ENCODE data around the gene ZMIZ2. TPM values are rescaled to one million over a fixed set of nuclear protein-coding genes. Genes with fewer than 3 reads are reported as not detected.

ZMIZ2 gene
- total and polyA plus RNA-seq, 2 of the 8 experiments (the other 6 are each of a cell fraction or from before 2014, with no cell fraction given) = 24.4 to 66.4 TPM

DNA sequence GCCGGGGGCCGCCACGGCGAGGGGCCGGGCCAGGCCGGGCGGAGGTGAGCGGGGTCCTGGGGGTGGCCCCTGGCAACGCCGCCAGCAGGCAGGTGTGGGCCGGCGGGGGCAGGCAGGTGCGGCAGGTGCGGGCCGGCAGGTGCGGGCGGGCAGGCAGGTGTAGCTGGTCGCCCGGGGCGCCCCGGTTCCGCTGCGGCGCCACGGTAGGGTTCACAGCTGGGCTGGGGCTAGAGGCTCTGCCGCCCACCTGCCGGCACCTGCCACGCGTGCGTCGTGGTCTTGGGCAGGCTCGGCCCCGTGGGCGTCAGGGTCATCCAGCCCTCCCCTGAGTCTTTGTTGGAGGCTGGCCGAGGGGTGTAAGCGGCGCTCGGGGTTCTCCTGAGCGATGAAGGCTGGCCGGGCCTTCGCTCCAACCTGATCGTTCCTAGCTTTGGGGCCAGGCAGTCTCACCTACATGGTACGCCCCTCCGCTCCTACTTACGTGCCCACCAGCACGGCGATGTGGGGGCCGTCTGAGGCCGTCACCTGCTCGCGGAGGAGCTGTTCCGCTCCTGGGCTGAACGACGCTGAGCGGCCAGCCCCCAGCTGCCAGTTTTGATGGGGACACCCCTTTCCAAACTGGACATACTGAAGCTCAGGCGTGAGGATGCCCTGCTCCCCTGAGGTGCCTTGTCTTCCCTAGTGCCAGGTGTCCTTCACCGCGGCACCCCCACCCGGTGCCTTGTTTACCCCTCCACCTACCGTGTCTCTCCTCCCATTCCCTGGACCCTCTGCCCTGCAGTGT is 493 bp downstream of the ZMIZ2 start:
- ChIA-PET POLR2A (ENCODE audit: partially characterized antibody) (interaction anchor here (0.6 to 4.8 kb wide), 22 partner anchors 8 to 175 kb away, joined by 3 to 34 read pairs (median 4); partner anchors contain the start of genes DDX56, H2AZ2, OGDH and PPIA), CTCF (ENCODE audit: partially characterized antibody) (interaction anchor here (0.7 to 1.6 kb wide), 4 partner anchors 9 to 115 kb away, joined by 3 to 6 read pairs (median 3); no protein-coding TSS in a partner anchor)
- H2BK120ac ChIP-seq (replicated peaks; ENCODE audit: low read depth, low read length) = no peak overlapping the region
- no peak overlapping the region; the same call in 1 of the 2 replicates for H3K27ac ChIP-seq (ENCODE audit: low read depth, low read length)
- H3K4me3 ChIP-seq (ENCODE audit: extremely low read depth in 1 of 4, insufficient read depth in 2 of 4, low read depth in 3 of 4, low read length in 4 of 4) = peak overlapping the region; percentile 63 to 98 (median 91)
- H2BK15ac ChIP-seq (ENCODE audit: low read length) = no peak overlapping the region
- no peaks in the 10 kb centered on the region for H3K9me3 ChIP-seq (ENCODE audit: insufficient read depth in 2 of 2, low read depth in 1 of 2, low read length in 1 of 2)
- H2BK20ac ChIP-seq (ENCODE audit: low read length) = no peak overlapping the region
- H3K9ac ChIP-seq (replicated peaks in 1 of 4; ENCODE audit: extremely low read depth in 1 of 4, low read depth in 3 of 4, low read length in 3 of 4) = peak overlapping the region; percentile 76 to 95 (median 82)
- peak overlapping the region; percentile 98 to 99 for H3K4me2 ChIP-seq (ENCODE audit: insufficient read depth in 1 of 2, low read depth in 2 of 2, low read length in 2 of 2)
- H4K8ac ChIP-seq (ENCODE audit: extremely low read depth, insufficient read depth, low read length) = peak overlapping the region; percentile 69; the same call in 1 of the 2 replicates
- DNase-seq (ENCODE audit: low read depth in 1 of 2, low spot score in 2 of 2) = no peak
- H3K27me3 ChIP-seq (replicated peaks in 1 of 4; ENCODE audit: control insufficient read depth in 3 of 4, extremely low read depth in 1 of 4, insufficient read depth in 3 of 4, low read length in 3 of 4) = no peaks in the 10 kb centered on the region
- no peak overlapping the region for H2BK5ac ChIP-seq (ENCODE audit: low read depth, low read length)
- H3K23ac ChIP-seq (ENCODE audit: insufficient read length) = no peak overlapping the region
- H4K91ac ChIP-seq (replicated peaks; ENCODE audit: insufficient read length, low read length) = no peak overlapping the region
- H2BK12ac ChIP-seq (ENCODE audit: low read depth, low read length) = no peak overlapping the region
- H3K36me3 ChIP-seq (ENCODE audit: control insufficient read depth in 2 of 4, insufficient read depth in 4 of 4, low read length in 3 of 4) = 0 out of 8 replicates have a peak, but pooled peaks cover 0 to 5% (median 0%) of the 10 kb centered on the region in 4 experiments
- H3K79me1 ChIP-seq (ENCODE audit: low read depth, low read length) = peaks cover 12% of the 10 kb centered on the region
- peaks cover 14 to 15% of the 10 kb centered on the region in 2 experiments for H4K20me1 ChIP-seq (replicated peaks in 1 of 2; ENCODE audit: control insufficient read depth in 1 of 2, insufficient read depth in 2 of 2, low read length in 2 of 2)
- H3K4me1 ChIP-seq (replicated peaks in 1 of 4; ENCODE audit: control insufficient read depth in 3 of 4, insufficient read depth in 4 of 4, low read length in 3 of 4) = peaks cover 0 to 26% (median 11%) of the 10 kb centered on the region in 4 experiments; a peak in 6 of 7 replicates
- H3K23me2 ChIP-seq (ENCODE audit: low read depth, low read length) = peaks cover 7% of the 10 kb centered on the region
- 4% methylated on average over 25 of the region's 60 CpGs; no CpG with 5 or more reads in 1 of the 2 experiments for WGBS, 2 experiments (ENCODE audit: extremely low coverage in 1 of 2, insufficient coverage in 1 of 2, insufficient read length in 1 of 2, insufficient replicate concordance in 2 of 2, low coverage in 1 of 2, low lambda C conversion rate in 2 of 2, missing lambda C conversion rate in 1 of 2)
- peak in 1 of 2 experiments; percentile 15; a peak in 2 of 3 replicates for TF ChIP-seq POLR2A (IDR thresholded peaks at IDR 0.05; ENCODE audit: control extremely low read depth in 1 of 2, low read depth in 2 of 2, low read length in 2 of 2)
- TF ChIP-seq PHF8 (conservative IDR thresholded peaks at IDR 0.05; ENCODE audit: low read depth, low read length) = peak; percentile 67; the same call in 1 of the 2 replicates
- TF ChIP-seq KDM4A (IDR thresholded peaks at IDR 0.05; ENCODE audit: low read depth, low read length, severe bottlenecking) = peak; percentile 72
- TF ChIP-seq TAF1 (IDR thresholded peaks at IDR 0.05; ENCODE audit: low read depth, low read length) = 0 out of 2 replicates have a peak, but pooled peaks have one; percentile 5
- no peak for TF ChIP-seq E2F6 (IDR thresholded peaks at IDR 0.05)
- TF ChIP-seq ZNF274 (IDR thresholded peaks at IDR 0.05; ENCODE audit: borderline replicate concordance, extremely low read depth, low read length) = no peak
- H3K4ac ChIP-seq (replicated peaks; ENCODE audit: insufficient read length, low read depth, low read length) = no peak overlapping the region
- H2AK5ac ChIP-seq (ENCODE audit: low read depth, low read length) = peak overlapping the region; percentile 10; the same call in 1 of the 2 replicates
- FAIRE-seq = no peak
- peaks cover 8 to 49% of the 10 kb centered on the region in 2 experiments for H3K79me2 ChIP-seq (ENCODE audit: control insufficient read depth in 1 of 2, insufficient read depth in 2 of 2, low read length in 2 of 2)
- H3K14ac ChIP-seq (ENCODE audit: insufficient read length) = no peak overlapping the region
- no peak overlapping the region; the same call in 1 of the 2 replicates for H3K18ac ChIP-seq (ENCODE audit: extremely low read depth, low read length)
- no peak overlapping the region for H4K5ac ChIP-seq (ENCODE audit: insufficient read length, low read depth, low read length)
- no peak overlapping the region for H2AFZ ChIP-seq (ENCODE audit: low read length)
- no peak overlapping the region for H3K56ac ChIP-seq (replicated peaks; ENCODE audit: insufficient read length, low read depth, low read length)

Data from H1 (cell line).